WTC11 (cell line): ENCODE measurements around the gene UNC119B. TPM values are rescaled to one million over a fixed set of nuclear protein-coding genes. Genes with fewer than 3 reads are reported as not detected.

Source experiments
- AFF4 ChIP-seq: sonication (generic); formaldehyde crosslinking; IDR thresholded peaks from 2 replicates; pipeline ENCODE4 v1.8.1; 2023; ENCODE audit warnings: mild to moderate bottlenecking, missing genetic modification reagents, borderline replicate concordance
- AR ChIP-seq: fragments of 250-450 bp; sonication (Bioruptor Pico); IDR thresholded peaks from 2 replicates; pipeline ENCODE4 v1.9.0; 2021; ENCODE audit warnings: mild to moderate bottlenecking
- ATF1 ChIP-seq: sonication (generic); formaldehyde crosslinking; IDR thresholded peaks from 2 replicates; pipeline ENCODE4 v1.8.1; 2023; ENCODE audit warnings: mild to moderate bottlenecking, moderate library complexity, missing genetic modification reagents
- ATF3 ChIP-seq: sonication (generic); formaldehyde crosslinking; conservative IDR thresholded peaks from 2 replicates; pipeline ENCODE4 v1.8.1; 2022; ENCODE audit warnings: mild to moderate bottlenecking, missing genetic modification reagents
- CREM ChIP-seq: sonication (generic); formaldehyde crosslinking; IDR thresholded peaks from 2 replicates; pipeline ENCODE4 v1.8.1; 2022; ENCODE audit warnings: mild to moderate bottlenecking, missing genetic modification reagents, moderate library complexity
- ESRRA ChIP-seq: sonication (generic); formaldehyde crosslinking; IDR thresholded peaks from 2 replicates; pipeline ENCODE4 v1.8.1; 2022; ENCODE audit warnings: mild to moderate bottlenecking, missing genetic modification reagents, borderline replicate concordance
- GABPB1 ChIP-seq: sonication (generic); formaldehyde crosslinking; IDR thresholded peaks from 2 replicates; pipeline ENCODE4 v1.8.1; 2023; ENCODE audit warnings: mild to moderate bottlenecking, missing genetic modification reagents
- JUN ChIP-seq: sonication (generic); formaldehyde crosslinking; IDR thresholded peaks from 2 replicates; pipeline ENCODE4 v1.8.0; 2023; ENCODE audit warnings: mild to moderate bottlenecking, missing genetic modification reagents
- MLX ChIP-seq: sonication (generic); formaldehyde crosslinking; IDR thresholded peaks from 2 replicates; pipeline ENCODE4 v1.8.1; 2023; ENCODE audit warnings: mild to moderate bottlenecking, missing genetic modification reagents, moderate library complexity
- NFATC4 ChIP-seq: fragments of 250-450 bp; sonication (Bioruptor Pico); IDR thresholded peaks from 2 replicates; pipeline ENCODE4 v1.9.0; 2021; ENCODE audit warnings: mild to moderate bottlenecking
- NR1H2 ChIP-seq: sonication (generic); formaldehyde crosslinking; IDR thresholded peaks from 2 replicates; pipeline ENCODE4 v1.9.0; 2021; ENCODE audit warnings: mild to moderate bottlenecking, moderate library complexity, missing genetic modification reagents
- NR2C2 ChIP-seq: sonication (generic); formaldehyde crosslinking; IDR thresholded peaks from 2 replicates; pipeline ENCODE4 v1.8.0; 2022; ENCODE audit warnings: mild to moderate bottlenecking, missing genetic modification reagents
- NR3C1 ChIP-seq: sonication (generic); formaldehyde crosslinking; conservative IDR thresholded peaks from 2 replicates; pipeline ENCODE4 v1.8.1; 2023; ENCODE audit warnings: low read depth, mild to moderate bottlenecking, missing genetic modification reagents
- PRDM15 ChIP-seq: sonication (generic); formaldehyde crosslinking; IDR thresholded peaks from 2 replicates; pipeline ENCODE4 v1.8.0; 2022; ENCODE audit warnings: missing genetic modification reagents
- PRRX2 ChIP-seq: fragments of 250-450 bp; sonication (Bioruptor Pico); IDR thresholded peaks from 2 replicates; pipeline ENCODE4 v1.8.0; 2021; ENCODE audit warnings: mild to moderate bottlenecking
- RELA ChIP-seq: sonication (generic); formaldehyde crosslinking; IDR thresholded peaks from 2 replicates; pipeline ENCODE4 v1.8.1; 2022; ENCODE audit warnings: missing genetic modification reagents, mild to moderate bottlenecking, borderline replicate concordance
- SMAD3 ChIP-seq: sonication (generic); formaldehyde crosslinking; IDR thresholded peaks from 2 replicates; pipeline ENCODE4 v1.8.0; 2022; ENCODE audit warnings: missing genetic modification reagents, mild to moderate bottlenecking, borderline replicate concordance
- SMAD4 ChIP-seq: sonication (generic); formaldehyde crosslinking; IDR thresholded peaks from 2 replicates; pipeline ENCODE4 v1.8.0; 2022; ENCODE audit warnings: mild to moderate bottlenecking, missing genetic modification reagents
- SOX15 ChIP-seq: fragments of 250-450 bp; sonication (Bioruptor Pico); IDR thresholded peaks from 2 replicates; pipeline ENCODE4 v1.9.0; 2021; ENCODE audit warnings: mild to moderate bottlenecking
- SP1 ChIP-seq: sonication (generic); formaldehyde crosslinking; conservative IDR thresholded peaks from 2 replicates; pipeline ENCODE4 v1.8.1; 2022; ENCODE audit warnings: missing genetic modification reagents
- ZNF138 ChIP-seq: sonication (generic); formaldehyde crosslinking; conservative IDR thresholded peaks from 2 replicates; pipeline ENCODE4 v1.8.1; 2022; ENCODE audit warnings: mild to moderate bottlenecking, moderate library complexity, missing genetic modification reagents
- ZNF232 ChIP-seq: sonication (generic); formaldehyde crosslinking; IDR thresholded peaks from 2 replicates; pipeline ENCODE4 v1.8.0; 2022; ENCODE audit warnings: mild to moderate bottlenecking, missing genetic modification reagents
- total RNA-seq: library from RNA; stranded (reverse); gene quantifications from 3 replicates; pipeline ENCODE4 v1.2.3, GENCODE V29; 2021
- TF ChIP-seq, protein P1 (sequence below): sonication (generic); formaldehyde crosslinking; IDR thresholded peaks from 2 replicates; pipeline ENCODE4 v1.8.0; 2022; ENCODE audit warnings: mild to moderate bottlenecking, missing genetic modification reagents
- TF ChIP-seq, protein P2 (sequence below): sonication (generic); formaldehyde crosslinking; IDR thresholded peaks from 2 replicates; pipeline ENCODE4 v1.8.1; 2023; ENCODE audit warnings: mild to moderate bottlenecking, missing genetic modification reagents
- TF ChIP-seq, protein P3 (sequence below): sonication (generic); formaldehyde crosslinking; IDR thresholded peaks from 2 replicates; pipeline ENCODE4 v1.8.0; 2022; ENCODE audit warnings: mild to moderate bottlenecking, missing genetic modification reagents

The UNC119B gene
- total RNA-seq, 1 experiment from 2014 or later = 53.3 TPM

- TF ChIP-seq AFF4 (CRISPR knock-in tag) (no peak), GABPB1 (CRISPR knock-in tag) (no peak; the same call in 1 of the 2 replicates), JUN (CRISPR knock-in tag) (no peak), ESRRA (CRISPR knock-in tag) (no peak), SMAD4 (no peak), MLX (CRISPR knock-in tag) (no peak), NFATC4 (no peak), AR (no peak), SP1 (peak; percentile 87), ATF3 (no peak), NR2C2 (CRISPR knock-in tag) (no peak), SOX15 (CRISPR knock-in tag) (no peak), ATF1 (CRISPR knock-in tag) (no peak), NR1H2 (CRISPR knock-in tag) (no peak), CREM (CRISPR knock-in tag) (no peak), SMAD3 (CRISPR knock-in tag) (no peak), ZNF138 (no peak), RELA (CRISPR knock-in tag) (peak; percentile 62; the same call in 1 of the 2 replicates), PRRX2 (no peak), NR3C1 (no peak), PRDM15 (no peak), ZNF232 (CRISPR knock-in tag) (no peak)
- TF ChIP-seq, protein P1, sequence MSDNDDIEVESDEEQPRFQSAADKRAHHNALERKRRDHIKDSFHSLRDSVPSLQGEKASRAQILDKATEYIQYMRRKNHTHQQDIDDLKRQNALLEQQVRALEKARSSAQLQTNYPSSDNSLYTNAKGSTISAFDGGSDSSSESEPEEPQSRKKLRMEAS (CRISPR knock-in tag) = peak; percentile 74
- TF ChIP-seq, protein P2, sequence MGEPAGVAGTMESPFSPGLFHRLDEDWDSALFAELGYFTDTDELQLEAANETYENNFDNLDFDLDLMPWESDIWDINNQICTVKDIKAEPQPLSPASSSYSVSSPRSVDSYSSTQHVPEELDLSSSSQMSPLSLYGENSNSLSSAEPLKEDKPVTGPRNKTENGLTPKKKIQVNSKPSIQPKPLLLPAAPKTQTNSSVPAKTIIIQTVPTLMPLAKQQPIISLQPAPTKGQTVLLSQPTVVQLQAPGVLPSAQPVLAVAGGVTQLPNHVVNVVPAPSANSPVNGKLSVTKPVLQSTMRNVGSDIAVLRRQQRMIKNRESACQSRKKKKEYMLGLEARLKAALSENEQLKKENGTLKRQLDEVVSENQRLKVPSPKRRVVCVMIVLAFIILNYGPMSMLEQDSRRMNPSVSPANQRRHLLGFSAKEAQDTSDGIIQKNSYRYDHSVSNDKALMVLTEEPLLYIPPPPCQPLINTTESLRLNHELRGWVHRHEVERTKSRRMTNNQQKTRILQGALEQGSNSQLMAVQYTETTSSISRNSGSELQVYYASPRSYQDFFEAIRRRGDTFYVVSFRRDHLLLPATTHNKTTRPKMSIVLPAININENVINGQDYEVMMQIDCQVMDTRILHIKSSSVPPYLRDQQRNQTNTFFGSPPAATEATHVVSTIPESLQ (CRISPR knock-in tag) = no peak
- TF ChIP-seq, protein P3, sequence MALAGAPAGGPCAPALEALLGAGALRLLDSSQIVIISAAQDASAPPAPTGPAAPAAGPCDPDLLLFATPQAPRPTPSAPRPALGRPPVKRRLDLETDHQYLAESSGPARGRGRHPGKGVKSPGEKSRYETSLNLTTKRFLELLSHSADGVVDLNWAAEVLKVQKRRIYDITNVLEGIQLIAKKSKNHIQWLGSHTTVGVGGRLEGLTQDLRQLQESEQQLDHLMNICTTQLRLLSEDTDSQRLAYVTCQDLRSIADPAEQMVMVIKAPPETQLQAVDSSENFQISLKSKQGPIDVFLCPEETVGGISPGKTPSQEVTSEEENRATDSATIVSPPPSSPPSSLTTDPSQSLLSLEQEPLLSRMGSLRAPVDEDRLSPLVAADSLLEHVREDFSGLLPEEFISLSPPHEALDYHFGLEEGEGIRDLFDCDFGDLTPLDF (CRISPR knock-in tag) = no peak
Measured at GRCh38 chr12:120725659-120726509, 15.6 kb downstream of the UNC119B start, which contains the start of gene ACADS (continued).
